DMS153 treated with DMSO at 0.1 percent for 48 hours (cell line): ENCODE data around the gene CLCF1.
"Not testable (repeated sequence)": the region's sequence is repeated elsewhere in the genome, so short reads cannot be mapped to it uniquely, and the experiment has no call there.

ENCODE experiments used
- DNase-seq: peaks from one replicate; lab custom pipeline; 2025; ENCODE audit not compliant: unreplicated experiment; lab: John Stamatoyannopoulos, UW

CLCF1 gene

DNA sequence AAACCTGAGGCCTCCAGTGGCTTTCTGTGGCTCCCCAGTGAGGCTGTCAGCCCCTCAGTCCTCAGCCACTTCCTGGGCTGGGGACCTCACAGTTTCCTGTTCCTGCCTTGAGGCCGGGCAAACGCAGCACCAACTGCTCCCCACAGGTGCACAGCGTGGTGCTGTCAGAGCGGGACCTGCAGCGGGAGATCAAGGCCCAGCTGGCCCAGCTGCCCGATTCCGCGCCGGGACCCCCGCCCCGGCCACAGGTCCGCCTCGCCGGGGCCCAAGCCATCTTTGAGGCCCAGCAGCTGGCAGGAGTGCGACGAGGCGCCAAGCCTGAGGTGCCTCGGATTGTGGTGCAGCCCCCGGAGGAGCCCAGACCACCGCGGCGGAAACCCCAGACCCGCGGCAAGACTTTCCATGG lies 35.9 kb upstream of the CLCF1 start:
- no peak for DNase-seq

DNA sequence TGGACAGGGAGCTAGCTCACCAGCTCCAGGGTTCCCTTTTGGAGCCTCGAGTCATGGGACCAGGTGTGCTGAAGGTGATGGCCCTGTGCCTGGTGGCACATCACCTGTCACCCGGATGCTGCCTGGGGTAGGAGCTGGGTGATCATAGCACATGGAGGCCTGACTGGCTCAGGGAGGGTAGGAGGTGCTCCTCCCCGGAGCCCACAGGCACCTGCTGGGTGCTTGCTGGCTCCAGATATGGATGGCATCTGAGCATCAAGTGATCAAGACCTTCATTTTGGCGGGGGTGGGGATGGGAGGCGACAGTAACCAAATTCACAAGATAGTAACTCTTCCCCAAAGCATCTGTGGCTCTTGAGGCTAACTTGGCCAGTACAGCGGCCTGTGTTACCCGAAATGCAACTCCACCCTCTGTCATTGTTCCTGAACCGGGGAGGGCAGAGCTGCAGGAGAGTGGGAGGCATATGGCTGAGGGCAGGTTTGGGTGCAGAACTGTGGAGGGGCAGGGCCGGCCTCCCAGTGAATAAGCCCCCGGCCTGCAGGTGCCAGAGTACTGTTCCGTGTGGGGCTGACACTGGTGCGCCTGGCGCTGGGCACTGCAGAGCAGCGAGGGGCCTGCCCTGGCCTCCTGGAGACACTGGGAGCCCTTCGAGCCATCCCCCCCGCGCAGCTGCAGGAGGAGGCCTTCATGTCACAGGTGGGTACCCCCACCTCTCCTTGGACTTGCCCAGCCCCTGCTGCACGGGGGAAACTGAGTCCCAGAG lies 35.2 kb upstream of the CLCF1 start:
- no peak for DNase-seq

DNA sequence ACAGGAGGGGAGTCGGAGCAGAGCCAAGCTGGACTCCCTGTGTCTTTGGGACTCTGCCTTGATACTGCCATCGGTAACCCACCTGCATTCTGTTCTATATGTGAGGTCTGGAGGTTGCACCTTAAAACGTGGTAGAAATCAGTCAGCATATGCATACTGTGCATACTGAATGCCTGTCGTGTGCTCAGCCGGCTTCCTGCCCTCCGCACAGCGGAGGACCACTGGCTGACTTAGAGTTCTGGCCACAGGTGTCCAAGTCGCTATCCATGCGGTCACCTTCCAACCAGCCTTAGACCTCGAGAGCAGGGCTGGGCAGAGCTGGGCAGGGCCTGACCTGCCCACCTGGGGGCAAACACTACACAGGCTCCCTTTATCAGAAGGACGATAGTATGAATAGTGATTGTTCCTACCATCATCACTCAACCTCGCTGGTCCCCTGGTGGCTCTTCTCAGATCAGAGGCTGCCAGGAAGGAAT lies 34.3 kb upstream of the CLCF1 start:
- DNase-seq: no peak

DNA sequence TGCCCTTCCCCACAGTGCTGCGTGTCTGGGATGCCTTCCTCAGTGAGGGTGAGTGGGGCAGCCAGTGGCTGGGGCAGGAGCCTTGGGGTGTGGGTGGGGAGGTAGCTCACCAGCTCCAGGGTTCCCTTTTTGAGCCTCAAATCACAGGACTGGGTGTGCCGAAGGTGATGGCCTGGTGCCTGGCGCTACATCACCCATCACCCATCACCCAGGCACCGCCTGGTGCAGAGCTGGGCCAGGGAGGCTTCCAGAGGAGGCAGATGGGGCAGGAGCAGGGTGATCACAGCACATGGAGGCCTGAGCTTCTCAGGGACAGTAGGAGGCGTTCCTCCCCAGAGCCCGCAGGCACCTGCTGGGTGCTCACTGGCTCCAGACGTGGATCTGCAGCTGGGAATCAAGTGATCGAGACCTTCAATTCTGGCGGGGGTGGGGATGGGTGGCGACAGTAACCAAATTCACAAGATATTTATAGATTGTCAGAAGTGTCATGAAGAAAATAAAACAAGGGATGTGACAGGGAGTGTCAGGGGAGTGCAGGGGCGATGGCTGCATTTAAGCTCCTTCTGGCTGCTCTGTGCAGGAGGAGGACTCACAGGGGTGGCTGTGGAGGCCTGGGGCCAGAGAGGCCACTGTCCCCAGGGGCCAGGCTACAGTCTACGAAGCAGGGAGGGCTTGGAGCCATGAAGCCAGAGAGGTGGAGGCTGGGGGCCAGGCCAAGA lies 33.7 kb upstream of the CLCF1 start:
- peak; percentile 19 for DNase-seq

DNA sequence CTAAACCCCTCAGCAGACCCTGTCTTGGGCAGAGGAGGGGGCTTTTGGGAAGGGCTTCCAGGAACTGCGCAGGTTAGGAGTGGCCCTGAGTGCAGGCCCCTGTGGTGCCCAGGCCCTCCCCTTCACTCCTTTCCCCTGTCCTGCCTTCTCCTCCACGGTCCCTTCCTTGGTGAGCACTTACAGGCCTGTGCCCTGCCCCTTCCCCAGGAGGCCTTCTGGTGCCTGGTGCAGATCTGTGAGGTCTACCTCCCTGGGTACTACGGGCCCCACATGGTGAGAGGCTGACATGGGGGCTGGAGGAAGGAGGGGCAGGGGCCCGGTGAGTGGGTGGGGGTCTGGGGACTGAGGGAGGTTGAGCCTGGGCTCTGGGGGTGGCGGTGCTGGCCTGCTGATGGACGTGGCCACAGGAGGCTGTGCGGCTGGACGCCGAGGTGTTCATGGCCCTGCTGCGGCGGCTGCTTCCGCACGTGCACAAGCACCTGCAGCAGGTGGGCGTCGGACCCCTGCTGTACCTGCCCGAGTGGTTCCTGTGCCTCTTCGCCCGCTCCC lies 33.1 kb upstream of the CLCF1 start:
- DNase-seq: no peak

DNA sequence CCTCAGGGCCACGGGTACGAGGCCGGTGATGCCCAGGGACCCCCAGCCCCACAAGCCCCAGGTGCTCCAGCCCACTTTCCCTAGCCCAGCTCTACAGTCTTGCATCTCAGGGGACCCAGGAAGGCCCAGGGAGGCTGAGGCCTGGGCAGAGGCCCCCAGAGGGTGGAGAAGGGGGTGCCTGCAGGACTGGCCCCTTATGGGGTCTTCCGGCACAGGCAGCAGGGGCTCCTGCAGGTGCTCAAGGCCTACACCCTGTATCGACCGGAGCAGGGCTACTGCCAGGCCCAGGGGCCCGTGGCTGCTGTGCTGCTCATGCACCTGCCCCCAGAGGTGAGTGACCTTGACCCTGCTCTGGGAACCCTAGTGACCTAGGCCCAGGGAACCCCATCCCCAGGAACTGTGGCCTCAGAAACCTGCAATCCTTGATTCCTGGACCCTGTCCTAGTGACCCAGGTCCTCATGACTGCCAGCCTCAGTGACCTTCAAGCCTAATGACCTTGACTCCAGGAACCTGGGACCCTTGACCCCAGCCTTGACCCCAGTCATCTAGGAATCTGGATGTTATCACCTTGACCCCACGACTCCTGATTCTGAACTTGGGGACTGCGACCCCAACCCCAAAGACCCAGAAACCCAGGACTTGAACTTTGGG lies 32.4 kb upstream of the CLCF1 start:
- no peak for DNase-seq

DNA sequence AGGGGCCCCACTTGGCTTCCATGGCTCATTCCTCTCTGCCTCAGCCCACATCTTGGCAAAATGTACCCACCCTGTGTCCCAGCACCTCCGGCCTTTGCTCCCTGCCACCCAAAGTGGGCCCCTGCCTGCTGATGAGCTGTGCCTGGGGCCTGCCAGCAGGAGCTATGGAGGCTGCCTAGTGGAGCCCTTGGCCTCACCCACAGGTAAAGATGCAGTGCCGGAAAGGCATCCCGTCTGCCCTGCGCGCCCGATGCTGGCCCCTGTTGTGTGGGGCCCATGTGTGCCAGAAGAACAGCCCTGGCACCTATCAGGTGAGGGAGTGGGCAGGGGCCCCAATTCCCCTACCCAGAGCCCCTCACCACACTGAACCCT lies 31.8 kb upstream of the CLCF1 start:
- no peak for DNase-seq

DNA sequence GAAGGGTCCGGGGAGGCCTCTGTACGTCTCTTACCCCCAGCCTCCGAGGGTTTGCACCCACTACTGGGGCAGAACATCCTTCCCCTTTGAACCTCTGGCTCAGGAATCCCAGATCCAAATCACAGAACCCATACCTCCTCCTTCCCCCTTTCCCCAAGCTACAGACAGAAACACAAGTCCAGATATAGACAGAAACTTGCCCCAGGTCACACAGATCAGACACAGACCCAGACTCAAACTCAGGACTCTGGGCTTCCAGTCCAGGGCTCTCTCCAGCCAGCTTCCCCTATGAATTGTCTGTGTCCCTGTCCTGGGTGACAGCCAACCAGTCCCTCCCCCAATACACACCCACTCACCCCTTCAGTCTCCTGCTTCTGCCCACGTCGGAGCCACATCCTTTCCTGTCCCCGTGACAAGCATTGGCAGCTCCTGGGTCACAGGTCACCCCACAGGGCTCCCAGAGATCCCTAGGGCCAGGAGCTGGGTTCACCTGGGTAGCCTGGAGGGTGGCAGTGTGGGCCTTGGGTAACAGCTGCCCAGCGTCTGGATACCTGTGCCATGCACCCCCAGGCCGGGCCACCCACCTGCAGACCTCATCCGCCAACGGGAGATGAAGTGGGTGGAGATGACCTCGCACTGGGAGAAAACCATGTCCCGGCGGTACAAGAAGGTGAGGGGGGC lies 31.3 kb upstream of the CLCF1 start:
- DNase-seq: no peak

DNA sequence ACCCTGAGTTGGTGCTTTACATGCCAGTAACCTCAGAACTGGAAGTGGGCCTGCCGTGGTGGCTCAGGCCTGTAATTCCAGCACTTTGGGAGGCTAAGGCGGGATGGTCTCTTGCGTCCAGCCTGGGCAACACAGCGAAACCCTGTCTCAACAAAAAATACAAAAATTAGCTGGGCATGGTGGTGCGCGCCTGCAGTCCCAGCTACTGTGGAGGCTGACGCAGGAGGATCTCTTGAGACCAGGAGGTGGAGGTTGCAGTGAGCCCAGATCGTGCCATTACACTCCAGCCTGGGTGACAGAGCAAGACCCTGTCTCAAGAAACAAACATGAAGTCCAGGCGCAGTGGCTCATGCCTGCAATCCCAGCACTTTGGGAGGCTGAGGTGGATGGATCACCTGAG lies 29.7 kb upstream of the CLCF1 start:
- DNase-seq: not testable (repeated sequence)

DNA sequence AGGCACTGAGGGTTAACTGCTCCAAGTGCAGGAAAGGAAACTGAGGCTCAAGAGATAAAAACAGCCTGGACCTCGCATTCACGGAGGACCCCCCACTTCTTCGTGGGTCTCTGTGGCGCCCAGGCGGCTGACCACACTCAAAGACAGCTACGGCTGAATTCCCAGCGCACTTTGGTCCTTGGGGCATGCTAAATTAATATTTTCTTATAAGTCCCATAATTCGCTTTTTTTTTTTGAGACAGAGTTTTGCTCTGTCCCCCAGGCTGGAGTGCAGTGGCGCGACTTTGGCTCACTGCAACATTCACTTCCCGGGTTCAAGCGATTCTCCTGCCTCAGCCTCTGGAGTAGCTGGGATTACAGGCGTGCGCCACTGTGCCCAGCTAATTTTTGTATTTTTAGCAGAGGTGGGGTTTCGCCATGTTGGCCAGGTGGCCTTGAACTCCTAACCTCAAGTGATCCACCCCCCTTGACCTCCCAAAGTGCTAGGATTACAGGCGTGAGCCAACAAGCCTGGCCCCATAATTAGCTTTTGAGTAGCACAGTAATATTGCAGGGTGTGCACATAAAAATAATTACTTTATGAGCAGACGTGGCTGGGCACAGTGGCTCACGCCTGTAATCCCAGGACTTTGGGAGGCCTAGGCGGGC lies 28.9 kb upstream of the CLCF1 start:
- not testable (repeated sequence) for DNase-seq

DNA sequence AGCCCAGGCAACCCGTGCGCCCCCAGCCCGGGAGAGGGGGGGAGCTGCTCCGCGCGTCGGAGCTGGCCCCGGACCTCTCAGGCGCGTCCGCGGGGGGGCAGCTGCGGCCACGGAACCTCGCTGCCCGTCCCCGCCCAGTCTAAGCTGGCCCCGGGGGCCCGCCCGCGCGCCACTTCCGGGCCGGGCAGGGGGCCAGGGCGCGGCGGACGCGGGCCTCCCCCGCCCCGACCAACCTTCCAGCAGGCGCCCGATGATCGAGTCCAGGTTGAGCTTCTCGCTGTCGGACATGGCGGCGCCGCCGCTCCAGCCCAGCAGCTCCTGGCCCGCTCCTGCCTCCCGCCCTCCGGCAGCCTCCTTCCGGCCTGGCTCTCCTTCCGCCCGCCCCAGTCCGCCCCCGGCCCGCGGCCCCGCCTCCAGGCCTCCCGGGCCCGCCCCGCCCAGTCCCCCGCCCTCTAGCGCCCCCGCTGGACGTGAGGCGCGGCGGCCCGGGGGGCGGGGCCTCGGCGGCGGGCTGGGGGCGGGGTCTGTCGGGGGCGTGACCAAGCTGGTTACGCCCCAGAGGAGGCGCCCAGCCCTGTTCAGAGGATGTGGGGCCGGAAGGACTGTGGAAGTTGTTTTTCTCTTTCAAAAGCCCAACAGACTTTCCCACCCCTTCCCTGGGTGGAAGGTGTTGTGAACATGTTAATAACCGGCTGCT lies 28.2 kb upstream of the CLCF1 start, which contains the start of gene PPP1CA:
TSS of gene PPP1CA (minus strand) at position 364 of the 697 bp plus-strand sequence. CDS start at position 288, 76 bp downstream.
- peak; percentile 82 for DNase-seq

DNA sequence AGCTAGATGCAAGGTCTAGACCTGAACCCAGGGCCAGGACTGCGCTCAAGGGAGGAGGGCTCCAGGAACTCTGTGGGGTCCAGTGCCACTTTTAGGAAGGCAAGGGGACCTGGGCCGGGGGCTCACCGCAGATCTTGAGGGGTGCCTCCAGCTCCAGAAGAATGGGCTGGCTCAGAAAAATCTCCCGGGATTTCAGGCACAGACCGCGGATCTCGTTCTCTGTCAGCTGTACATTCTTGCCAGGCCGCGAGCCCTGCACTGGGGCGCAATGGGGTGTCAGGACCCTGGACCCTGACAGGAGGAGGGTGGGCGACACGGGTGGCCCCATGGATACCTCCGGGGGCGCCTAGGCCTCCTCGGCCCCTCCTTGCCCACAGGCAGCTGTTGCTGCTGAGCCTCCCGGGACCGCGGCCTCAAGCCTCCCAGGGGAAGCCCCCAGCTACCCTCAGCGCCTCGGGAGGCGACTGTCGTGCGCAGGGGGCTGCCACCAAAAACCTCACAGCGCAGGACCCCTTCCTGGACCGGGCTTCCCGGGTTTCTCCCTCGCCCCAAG lies 27.6 kb upstream of the CLCF1 start:
- DNase-seq: no peak

DNA sequence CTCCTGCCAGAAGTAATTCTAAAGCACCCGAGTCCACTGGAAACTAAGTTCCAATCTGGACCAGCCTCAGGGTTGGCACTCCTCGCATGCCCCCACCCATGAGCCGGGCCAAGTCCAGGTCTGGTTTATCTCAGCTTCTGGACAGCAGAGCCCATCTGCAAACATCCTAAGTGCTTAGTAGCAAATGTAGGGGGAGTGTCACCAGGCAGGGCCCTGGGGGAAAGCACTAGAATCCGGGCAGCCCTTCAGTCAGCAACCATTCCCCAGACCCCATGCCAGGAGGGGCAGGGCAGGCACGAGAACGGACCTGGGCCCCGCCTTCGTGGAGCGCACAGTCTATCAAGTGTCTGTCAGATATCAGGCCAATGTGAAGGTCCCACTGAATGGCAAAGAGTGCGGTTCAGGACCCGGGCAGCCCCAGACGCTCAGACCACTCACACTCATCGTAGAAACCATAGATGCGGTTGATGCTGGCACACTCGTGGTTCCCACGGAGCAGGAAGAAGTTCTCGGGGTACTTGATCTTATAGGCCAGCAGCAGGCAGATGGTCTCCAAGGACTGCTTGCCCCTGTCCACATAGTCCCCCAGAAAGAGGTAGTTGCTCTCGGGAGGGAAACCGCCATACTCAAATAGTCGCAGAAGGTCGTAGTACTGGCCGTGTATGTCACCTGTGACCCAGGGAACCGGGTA lies 27.0 kb upstream of the CLCF1 start:
- no peak for DNase-seq

DNA sequence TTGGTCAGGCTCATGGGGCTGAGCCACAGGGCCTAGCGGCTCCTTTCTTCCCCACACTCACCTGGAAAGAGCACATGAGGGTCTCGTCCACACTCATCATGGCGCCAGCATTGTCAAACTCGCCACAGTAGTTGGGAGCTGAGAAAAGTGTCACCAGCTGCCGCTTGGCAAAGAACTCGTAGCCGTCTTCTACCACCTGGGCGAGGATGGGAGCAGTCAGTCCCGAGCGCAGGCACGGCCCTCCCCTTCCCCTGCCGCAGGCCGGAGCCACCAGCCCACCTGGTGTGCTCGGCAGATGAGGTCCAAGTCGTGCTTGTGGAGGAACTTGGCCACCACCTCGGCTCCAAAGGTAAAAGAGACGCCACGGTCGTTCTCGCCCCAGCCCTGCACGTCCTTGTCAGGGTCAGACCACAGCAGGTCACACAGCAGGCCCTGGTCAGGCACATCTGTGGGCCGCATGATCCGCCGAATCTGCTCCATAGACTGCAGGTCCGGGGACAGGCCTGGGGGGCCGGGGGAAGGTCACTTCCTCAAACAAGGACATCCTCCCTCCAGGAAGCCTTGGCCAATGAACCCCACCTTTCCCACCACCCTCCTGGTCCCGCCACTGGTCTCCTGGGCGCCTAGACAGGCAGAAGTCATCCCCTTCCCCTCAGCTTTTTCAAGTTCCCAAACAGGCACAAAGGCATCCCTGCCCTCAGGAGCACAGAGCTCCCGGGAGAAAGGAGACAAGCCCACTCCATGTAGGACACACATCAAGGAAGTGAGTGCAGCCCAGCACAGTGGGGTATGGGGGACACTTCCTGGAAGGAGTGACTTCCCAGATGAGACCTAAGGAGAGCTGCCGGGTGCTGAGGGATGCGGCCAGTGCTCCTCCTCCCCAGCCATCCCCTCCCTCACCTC lies 25.5 kb upstream of the CLCF1 start:
- DNase-seq: no peak

DNA sequence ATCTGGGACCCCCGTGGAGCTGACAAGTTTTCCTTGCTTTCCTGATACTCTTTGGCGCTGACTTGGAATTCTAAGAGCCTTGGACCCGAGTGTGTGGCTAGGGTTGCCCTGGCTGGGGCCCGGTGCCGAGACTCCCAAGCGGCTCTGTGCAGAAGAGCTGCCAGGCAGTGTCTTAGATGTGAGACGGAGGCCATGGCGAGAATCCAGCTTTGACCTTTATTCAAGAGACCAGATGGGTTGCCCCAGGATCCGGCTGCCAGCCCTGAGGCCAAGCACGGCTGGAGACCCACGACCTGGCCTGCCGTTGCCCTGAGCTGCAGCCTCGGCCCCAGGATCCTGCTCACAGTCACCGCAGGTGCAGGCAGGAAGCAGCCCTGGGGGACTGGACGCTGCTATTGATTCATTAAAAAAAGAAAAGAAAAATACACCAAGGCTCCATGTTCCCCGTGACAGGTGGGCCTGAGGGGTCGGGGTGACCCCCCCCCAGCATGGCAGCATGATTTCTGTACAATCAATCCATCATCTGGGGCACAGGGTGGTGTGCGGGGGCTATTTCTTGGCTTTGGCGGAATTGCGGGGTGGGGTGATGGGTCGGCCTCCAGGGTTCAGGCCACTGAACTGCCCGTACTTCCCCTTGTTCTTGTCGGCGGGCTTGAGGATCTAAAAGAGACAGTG lies 24.7 kb upstream of the CLCF1 start:
- no peak for DNase-seq

DNA sequence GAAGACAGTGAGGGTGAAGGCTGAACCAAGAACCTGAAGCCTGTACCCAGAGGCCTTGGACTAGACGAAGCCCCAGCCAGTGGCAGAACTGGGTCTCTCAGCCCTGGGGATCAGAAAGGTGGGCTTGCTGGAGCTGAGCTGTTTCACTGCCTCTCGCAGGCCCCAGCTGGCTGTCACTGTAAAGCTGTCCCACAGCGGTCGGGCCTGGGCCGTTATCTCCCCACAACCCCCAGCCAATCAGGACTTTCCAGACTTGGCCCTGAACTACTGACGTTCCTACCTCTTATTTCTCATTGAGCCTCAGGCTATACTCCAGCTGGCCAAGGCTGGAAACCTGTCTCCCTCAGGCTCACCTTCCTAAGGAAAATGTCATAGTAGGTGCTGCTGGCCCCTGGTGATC lies 24.1 kb upstream of the CLCF1 start:
- no peak for DNase-seq

DNA sequence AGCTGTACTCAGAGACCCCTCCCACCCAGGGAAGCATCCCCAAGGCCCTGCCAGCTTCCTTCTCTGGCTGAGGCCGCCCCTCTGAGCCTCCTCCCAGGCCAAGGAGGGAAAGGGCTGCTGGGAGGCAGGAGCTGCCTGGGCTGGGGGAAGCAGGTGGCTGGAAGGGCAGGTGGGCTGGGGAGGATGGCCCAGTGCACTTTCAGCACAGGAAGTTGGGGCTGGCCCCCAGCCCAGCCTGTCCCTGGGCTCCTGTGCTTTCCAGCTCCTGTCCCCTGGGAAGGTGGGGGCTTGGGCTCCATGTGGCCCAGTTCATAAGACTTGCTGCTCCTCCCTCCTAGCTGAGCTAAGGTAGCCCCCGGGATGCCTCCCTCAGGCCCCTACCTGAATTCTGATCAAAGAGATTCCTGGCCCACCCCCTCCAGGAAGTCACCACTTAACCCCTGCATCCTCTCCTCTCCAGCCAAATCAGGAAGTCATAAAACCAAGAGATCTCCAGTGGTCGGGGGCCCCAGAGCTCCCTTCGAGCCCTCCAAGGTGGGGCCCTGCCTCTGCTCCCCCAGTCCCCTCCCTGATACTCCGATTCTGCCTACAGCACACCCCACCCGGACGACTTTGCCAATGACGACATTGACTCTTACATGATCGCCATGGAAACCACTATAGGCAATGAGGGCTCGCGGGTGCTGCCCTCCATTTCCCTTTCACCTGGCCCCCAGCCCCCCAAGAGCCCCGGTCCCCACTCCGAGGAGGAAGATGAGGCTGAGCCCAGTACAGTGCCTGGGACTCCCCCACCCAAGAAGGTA lies 23.4 kb upstream of the CLCF1 start:
- DNase-seq: no peak
